Epithelial cell of esophagus (primary cell): Measurements from ENCODE around the gene TEX52.

Experiments used
- DNase-seq: peaks from one replicate; pipeline ENCODE4 v3.0.0; 2010; ENCODE audit warnings: low read depth
- H3K4me3 ChIP-seq: 2 replicates; pipeline ENCODE4 v1.5.1; 2011; ENCODE audit warnings: mild to moderate bottlenecking, low read length, control low read depth
- CTCF ChIP-seq: IDR thresholded peaks from 2 replicates; pipeline ENCODE4 v1.5.1; 2011; ENCODE audit warnings: low read depth, mild to moderate bottlenecking, low read length, control low read depth, inconsistent platforms; ENCODE audit not compliant: insufficient read depth; ENCODE audit errors: missing control alignments

Gene TEX52

GRCh38 chr12:2856051-2856450, 788 bp downstream of the TEX52 start:
- no peak overlapping the region for H3K4me3 ChIP-seq
- DNase-seq = no peak
- no peak for TF ChIP-seq CTCF

GRCh38 chr12:2855546-2855945, 1.3 kb downstream of the TEX52 start:
- H3K4me3 ChIP-seq = no peak overlapping the region
- DNase-seq = no peak
- TF ChIP-seq CTCF = no peak

- no peak overlapping the region for H3K4me3 ChIP-seq
- no peak for TF ChIP-seq CTCF
- no peak for DNase-seq
Observed at GRCh38 chr12:2854669-2855453, 2.0 kb downstream of the TEX52 start.

- peak; percentile 85 for TF ChIP-seq CTCF
- H3K4me3 ChIP-seq = no peak overlapping the region
- peak; percentile 66 for DNase-seq
Observed at GRCh38 chr12:2853626-2854025, 3.2 kb downstream of the TEX52 start.

- DNase-seq = no peak
- no peak overlapping the region for H3K4me3 ChIP-seq
- TF ChIP-seq CTCF = no peak
Observed at GRCh38 chr12:2851931-2852330, 4.9 kb downstream of the TEX52 start.

GRCh38 chr12:2845280-2845679, 11.6 kb downstream of the TEX52 start:
- TF ChIP-seq CTCF = no peak
- no peak overlapping the region for H3K4me3 ChIP-seq
- no peak for DNase-seq

GRCh38 chr12:2844786-2845185, 12.1 kb downstream of the TEX52 start:
- TF ChIP-seq CTCF = no peak
- no peak for DNase-seq
- H3K4me3 ChIP-seq = no peak overlapping the region
